GM13977 (cell line): ENCODE results near the gene NTMT1.

Experiments used
- DNase-seq: peaks from one replicate; pipeline ENCODE4 v3.0.0; 2012; ENCODE audit warnings: low spot score
- in situ Hi-C: fragments of 300-500 bp; cut with MboI; formaldehyde crosslinking; loops from one replicate; pipeline ENCODE4 v1.12.0; 2022; ENCODE audit warnings: low sequenced_read_pairs, low pct_unique_long_range_greater_than_20kb, mixed read lengths, inconsistent platforms; ENCODE audit not compliant: unreplicated experiment
- TF ChIP-seq, protein P1 (sequence below): IDR thresholded peaks from 2 replicates; pipeline ENCODE4 v1.5.1; 2012; ENCODE audit warnings: mild to moderate bottlenecking, control low read depth; ENCODE audit not compliant: insufficient read depth; ENCODE audit errors: extremely low read depth, missing control alignments

The NTMT1 gene

DNA sequence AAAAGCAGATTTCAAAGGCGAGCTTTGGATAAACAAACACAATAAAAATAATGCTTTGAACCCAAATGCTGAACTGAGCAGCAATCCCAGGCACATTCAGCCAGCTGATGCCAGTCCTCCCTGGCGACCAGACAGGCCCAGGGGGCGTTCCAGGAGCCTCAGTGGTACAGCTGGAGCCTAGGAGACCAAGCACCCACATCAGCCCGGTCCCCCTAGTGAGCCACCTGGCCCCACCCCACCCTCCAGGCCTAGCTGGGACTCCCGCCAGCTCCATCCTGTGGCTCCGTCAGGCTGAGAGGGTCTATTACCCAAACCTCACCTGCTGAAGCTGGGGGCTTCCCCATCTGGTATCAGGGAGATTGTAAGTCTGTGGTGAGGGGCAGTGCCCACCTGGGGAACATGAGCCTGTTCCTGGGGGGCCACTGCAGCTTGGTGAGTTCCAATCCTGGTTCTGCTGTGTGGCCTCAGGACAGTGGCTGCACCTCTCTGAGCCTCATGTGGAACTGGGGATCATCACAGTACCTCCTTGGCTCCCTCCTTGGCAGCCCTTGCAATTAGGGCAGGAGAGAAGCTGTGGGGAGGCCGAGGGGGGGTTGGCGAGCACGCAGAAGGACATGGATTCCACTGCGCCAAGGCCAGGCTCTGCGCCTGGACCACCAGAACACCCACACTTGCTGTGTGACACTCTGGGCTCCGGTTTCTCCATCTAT, 21.8 kb upstream of the NTMT1 start:
- TF ChIP-seq, protein P1, sequence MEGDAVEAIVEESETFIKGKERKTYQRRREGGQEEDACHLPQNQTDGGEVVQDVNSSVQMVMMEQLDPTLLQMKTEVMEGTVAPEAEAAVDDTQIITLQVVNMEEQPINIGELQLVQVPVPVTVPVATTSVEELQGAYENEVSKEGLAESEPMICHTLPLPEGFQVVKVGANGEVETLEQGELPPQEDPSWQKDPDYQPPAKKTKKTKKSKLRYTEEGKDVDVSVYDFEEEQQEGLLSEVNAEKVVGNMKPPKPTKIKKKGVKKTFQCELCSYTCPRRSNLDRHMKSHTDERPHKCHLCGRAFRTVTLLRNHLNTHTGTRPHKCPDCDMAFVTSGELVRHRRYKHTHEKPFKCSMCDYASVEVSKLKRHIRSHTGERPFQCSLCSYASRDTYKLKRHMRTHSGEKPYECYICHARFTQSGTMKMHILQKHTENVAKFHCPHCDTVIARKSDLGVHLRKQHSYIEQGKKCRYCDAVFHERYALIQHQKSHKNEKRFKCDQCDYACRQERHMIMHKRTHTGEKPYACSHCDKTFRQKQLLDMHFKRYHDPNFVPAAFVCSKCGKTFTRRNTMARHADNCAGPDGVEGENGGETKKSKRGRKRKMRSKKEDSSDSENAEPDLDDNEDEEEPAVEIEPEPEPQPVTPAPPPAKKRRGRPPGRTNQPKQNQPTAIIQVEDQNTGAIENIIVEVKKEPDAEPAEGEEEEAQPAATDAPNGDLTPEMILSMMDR, result no peak
- in situ Hi-C loops, result no loop called here
- no peak for DNase-seq

DNA sequence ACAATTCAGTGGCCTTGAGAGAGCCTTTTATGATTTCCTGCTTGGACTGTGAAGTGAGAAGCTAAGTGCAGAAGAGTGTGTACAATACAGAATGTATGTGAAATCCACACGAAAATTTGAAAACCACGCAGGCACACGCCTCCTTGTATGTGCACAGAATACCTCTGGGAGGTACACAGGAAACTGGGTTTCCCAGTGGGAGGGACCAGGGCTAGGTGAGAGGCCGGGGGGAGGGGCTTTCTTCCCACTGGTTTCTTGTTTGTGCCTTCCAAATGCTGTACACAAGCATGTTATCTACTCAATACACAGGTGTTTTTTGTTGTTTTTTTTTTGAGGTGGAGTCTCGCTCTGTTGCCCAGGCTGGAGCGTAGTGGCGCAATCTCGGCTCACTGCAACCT, 21.2 kb upstream of the NTMT1 start:
- in situ Hi-C loops, result no loop called here
- no peak for DNase-seq
- TF ChIP-seq, protein P1, result no peak

DNA sequence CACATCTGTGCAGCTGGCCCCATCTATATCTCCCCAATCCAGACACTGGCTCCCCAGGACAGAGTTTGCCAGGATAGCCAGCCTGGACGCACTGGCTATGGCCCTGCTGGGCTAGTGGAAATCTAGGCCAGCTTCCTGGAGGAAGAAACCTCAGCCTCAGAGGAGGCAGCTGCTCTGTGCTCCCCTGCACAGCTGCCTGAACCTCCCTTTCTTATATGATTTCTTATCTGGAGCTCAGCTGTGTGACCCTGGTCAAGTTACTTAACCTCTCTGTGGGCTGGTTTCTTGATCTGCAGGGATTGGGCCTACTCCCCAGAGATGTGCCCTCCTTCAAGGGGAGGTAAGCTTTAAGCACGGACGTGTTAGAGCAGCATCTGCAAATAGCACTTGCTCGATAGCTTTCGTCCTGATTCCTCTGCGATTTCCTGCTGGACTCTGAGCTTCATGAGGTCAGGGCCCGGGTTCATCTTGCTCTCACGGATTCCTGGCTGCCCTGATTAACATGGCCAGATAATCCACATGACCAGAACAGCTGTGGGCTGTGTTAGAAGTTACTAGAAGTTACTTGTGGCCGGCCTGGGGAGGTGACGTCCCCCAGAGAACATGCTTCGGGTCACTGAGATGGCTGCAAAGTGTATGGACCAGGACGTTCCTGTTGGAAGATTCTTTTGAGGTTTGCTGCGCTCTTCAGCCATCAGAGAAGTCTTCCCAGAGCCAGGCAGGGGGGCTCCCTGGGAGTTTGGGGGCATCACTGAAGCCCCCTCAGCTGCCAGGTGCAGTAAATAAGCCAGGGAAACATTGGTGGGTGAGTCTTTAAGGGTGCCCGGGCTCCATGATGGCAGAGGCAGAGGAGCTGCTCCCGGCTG, 19.6 kb upstream of the NTMT1 start:
- in situ Hi-C loops, result no loop called here
- TF ChIP-seq, protein P1, result no peak
- no peak for DNase-seq

DNA sequence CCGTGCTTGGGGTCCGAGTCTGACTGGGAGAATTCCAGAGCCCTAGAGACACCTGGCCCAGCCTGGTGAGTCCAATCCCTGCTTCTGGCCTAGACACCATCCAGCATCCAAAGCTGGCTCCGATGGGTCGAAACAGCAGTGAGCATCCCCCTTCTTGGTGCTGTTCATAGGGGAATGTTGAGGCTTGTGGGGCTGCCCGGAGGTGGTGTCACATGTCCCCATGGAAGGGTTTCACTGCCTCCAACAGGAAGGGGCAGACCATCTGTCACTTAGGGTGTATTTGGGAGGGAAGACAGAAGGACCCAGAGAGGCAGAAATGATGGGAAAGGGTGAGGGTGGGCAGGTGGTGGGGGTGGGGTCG, 19.0 kb upstream of the NTMT1 start:
- in situ Hi-C loops, result no loop called here
- DNase-seq, result no peak
- TF ChIP-seq, protein P1, result no peak

DNA sequence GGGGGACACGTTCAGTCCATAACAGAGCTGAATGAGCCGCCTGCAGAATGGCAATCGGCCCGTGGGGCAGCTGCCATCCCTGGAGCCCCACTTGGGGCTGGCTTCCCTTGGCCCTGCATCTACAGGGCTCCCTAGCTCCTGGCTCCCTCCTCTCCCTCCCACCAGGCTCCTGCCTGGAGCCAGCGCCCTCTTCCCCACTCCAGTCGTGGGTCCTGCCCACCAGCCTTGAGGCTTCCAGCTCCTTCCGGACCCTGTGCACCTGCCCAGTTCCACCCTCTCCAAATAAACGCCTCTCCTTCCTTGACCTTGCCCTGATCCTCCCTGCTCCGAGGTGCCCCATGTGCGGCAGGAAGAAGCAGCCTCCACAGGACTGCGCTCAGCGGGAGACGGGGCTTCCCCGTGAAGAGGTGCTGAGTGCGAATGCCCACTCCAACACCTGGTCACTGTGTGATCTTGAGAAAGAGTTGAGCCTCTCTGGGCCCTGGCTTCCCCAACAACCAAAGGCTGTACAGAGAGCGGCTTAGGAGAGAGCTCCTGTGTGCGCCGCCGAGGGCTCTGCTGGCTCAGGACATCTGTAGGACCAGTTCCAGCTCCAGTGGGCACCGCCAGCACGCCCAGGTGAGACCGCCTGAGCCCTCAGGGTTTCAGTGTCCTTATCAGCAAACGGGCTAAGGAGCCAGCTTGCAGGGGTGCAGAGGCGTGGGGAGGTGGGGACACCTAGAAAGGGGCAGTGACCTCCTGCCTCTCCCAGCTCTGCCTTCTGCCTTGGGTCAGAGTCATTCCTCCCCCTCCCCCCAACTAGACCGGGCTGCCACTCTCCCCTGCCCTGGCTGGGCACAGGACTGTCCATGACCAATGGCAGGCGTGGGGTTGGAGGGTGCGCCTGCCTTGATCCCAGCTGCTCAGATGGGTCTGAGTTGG, 17.1 kb upstream of the NTMT1 start:
- DNase-seq, result no peak
- in situ Hi-C loops, result no loop called here
- TF ChIP-seq, protein P1, result no peak
